Measurements from ENCODE around the gene NDUFB2. TPM values are rescaled to one million over a fixed set of nuclear protein-coding genes. Genes with fewer than 3 reads are reported as not detected.

NDUFB2 gene
- total and polyA plus RNA-seq, 2 donors (not counting 1 experiment from before 2014, with no cell fraction given), result 67.9 to 171 TPM

DNA sequence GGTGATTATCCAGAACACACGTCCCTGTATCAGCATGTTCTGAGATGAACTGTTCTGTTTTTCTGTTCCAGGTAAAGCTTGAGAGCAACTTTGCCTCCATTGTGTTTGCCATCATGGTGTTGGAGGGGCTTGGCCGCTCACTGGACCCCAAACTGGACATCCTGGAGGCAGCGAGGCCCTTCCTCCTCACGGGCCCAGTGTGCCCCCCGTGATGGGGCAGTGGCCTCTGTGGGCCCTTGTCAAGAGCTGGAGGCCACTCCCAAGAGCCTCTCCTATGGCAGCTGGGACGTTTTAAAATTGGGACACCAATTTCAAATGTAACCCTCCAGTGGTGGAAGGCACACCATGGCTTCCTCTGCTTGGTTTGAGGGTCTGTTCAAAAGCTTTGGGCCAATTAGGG is 1.9 kb upstream of the NDUFB2 start:
- Histone ChIP-seq H3K4me3 (ENCODE audit: control extremely low read depth in 1 of 5, extremely low read depth in 1 of 5, insufficient read depth in 1 of 5, low read depth in 2 of 5, low read length in 4 of 5) (no peak overlapping the region), H3K36me3 (replicated peaks in 1 of 2; ENCODE audit: control extremely low read depth in 1 of 2, control insufficient read depth in 1 of 2, extremely low read depth in 1 of 2, insufficient read depth in 2 of 2, low read length in 1 of 2) (peaks cover 0 to 9% of the 10 kb centered on the region in 2 experiments), H3K27ac (ENCODE audit: low read length in 2 of 2) (no peak overlapping the region), H4K20me1 (ENCODE audit: control insufficient read depth, insufficient read depth, low read length, poor library complexity, severe bottlenecking) (peaks cover 10% of the 10 kb centered on the region), H3K79me2 (ENCODE audit: control insufficient read depth, insufficient read depth, low read length) (peaks cover 33% of the 10 kb centered on the region), H2AFZ (ENCODE audit: insufficient read depth, low read depth, low read length, poor library complexity, severe bottlenecking) (no peak overlapping the region), H3K9me3 (ENCODE audit: control extremely low read depth in 1 of 3, control insufficient read depth in 2 of 3, insufficient read depth in 1 of 3, low read length in 2 of 3) (no peaks in the 10 kb centered on the region), H3K4me1 (ENCODE audit: control insufficient read depth in 2 of 2, insufficient read depth in 2 of 2, low read length in 2 of 2) (peaks cover 15 to 21% of the 10 kb centered on the region in 2 donors), H3K4me2 (replicated peaks; ENCODE audit: low read depth, low read length, poor library complexity, severe bottlenecking) (no peak overlapping the region), H3K27me3 (replicated peaks in 1 of 4; ENCODE audit: control extremely low read depth in 1 of 4, control insufficient read depth in 3 of 4, insufficient read depth in 4 of 4, low read length in 3 of 4) (no peaks in the 10 kb centered on the region), H3K9ac (ENCODE audit: low read length) (no peak overlapping the region)
- no peak overlapping the region for H3K27ac Mint-ChIP-seq
- intact Hi-C loops (cut with micrococcal nuclease), result no loop called here
- H3K9me3 Mint-ChIP-seq (ENCODE audit: insufficient read depth), result no peaks in the 10 kb centered on the region
- H3K27me3 Mint-ChIP-seq, result no peaks in the 10 kb centered on the region
- WGBS (ENCODE audit: insufficient coverage), result 98% methylated on average over 5 of the region's 6 CpGs
- ATAC-seq (ENCODE audit: low read depth), result no peak
- TF ChIP-seq, protein P1, sequence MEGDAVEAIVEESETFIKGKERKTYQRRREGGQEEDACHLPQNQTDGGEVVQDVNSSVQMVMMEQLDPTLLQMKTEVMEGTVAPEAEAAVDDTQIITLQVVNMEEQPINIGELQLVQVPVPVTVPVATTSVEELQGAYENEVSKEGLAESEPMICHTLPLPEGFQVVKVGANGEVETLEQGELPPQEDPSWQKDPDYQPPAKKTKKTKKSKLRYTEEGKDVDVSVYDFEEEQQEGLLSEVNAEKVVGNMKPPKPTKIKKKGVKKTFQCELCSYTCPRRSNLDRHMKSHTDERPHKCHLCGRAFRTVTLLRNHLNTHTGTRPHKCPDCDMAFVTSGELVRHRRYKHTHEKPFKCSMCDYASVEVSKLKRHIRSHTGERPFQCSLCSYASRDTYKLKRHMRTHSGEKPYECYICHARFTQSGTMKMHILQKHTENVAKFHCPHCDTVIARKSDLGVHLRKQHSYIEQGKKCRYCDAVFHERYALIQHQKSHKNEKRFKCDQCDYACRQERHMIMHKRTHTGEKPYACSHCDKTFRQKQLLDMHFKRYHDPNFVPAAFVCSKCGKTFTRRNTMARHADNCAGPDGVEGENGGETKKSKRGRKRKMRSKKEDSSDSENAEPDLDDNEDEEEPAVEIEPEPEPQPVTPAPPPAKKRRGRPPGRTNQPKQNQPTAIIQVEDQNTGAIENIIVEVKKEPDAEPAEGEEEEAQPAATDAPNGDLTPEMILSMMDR (IDR thresholded peaks at IDR 0.05), result no peak
- TF ChIP-seq EZH2 (IDR thresholded peaks at IDR 0.05; ENCODE audit: borderline replicate concordance, insufficient read depth, low read depth, low read length, poor library complexity, severe bottlenecking), result no peak
- ChIA-PET POLR2A (no interaction called here), CTCF (interaction anchor here (1.1 kb wide), 1 partner anchor 41 kb away, joined by 3 read pairs; no protein-coding TSS in a partner anchor)
- H3K4me3 Mint-ChIP-seq, result no peak overlapping the region
- peaks cover 32% of the 10 kb centered on the region for H3K4me1 Mint-ChIP-seq
- DNase-seq, result no peak

DNA sequence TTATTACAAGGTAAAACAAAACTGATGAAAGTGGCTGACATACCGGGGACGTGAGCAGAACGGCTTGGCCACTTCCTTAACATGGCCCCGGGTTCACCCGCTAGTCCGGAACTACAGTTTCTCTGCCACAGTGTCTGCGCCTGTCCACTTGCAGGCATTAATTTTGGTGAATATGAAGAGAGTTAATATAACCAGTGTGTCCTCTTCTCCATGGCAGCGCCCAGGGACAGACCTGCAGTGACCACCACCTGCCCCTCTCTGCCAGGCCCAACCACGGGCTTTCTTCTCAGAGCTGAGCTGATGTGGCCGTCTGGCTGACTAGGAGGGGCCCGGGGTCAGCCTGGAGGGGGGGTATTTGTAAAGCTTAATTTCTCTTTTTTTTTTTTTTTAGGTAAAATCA is 1.1 kb upstream of the NDUFB2 start:
- intact Hi-C loops (cut with micrococcal nuclease), result no loop called here
- no peak overlapping the region for H3K9ac ChIP-seq (ENCODE audit: low read length)
- DNase-seq (no peak), ATAC-seq (ENCODE audit: low read depth) (no peak)
- CTCF ChIA-PET, result interaction anchor here (1.1 to 1.8 kb wide), 2 partner anchors 20 to 42 kb away, joined by 3 to 8 read pairs; no protein-coding TSS in a partner anchor
- POLR2A ChIA-PET, result interaction anchor here (1.4 kb wide), 1 partner anchor 19 kb away, joined by 4 read pairs; no protein-coding TSS in a partner anchor
- H3K27ac Mint-ChIP-seq, result peak overlapping the region; percentile 26
- WGBS (ENCODE audit: insufficient coverage), result 97% methylated on average over 7 of the region's 11 CpGs
- no peak overlapping the region for H3K27ac ChIP-seq (ENCODE audit: low read length in 2 of 2)
- H3K4me1 Mint-ChIP-seq, result peaks cover 35% of the 10 kb centered on the region
- no peaks in the 10 kb centered on the region for H3K9me3 Mint-ChIP-seq (ENCODE audit: insufficient read depth)
- peaks cover 41% of the 10 kb centered on the region for H3K79me2 ChIP-seq (ENCODE audit: control insufficient read depth, insufficient read depth, low read length)
- H3K27me3 ChIP-seq (replicated peaks in 1 of 4; ENCODE audit: control extremely low read depth in 1 of 4, control insufficient read depth in 3 of 4, insufficient read depth in 4 of 4, low read length in 3 of 4), result no peaks in the 10 kb centered on the region
- TF ChIP-seq, protein P1 (IDR thresholded peaks at IDR 0.05), result no peak
- no peak for TF ChIP-seq EZH2 (IDR thresholded peaks at IDR 0.05; ENCODE audit: borderline replicate concordance, insufficient read depth, low read depth, low read length, poor library complexity, severe bottlenecking)
- H3K4me3 Mint-ChIP-seq, result no peak overlapping the region
- H4K20me1 ChIP-seq (ENCODE audit: control insufficient read depth, insufficient read depth, low read length, poor library complexity, severe bottlenecking), result peaks cover 10% of the 10 kb centered on the region
- peaks cover 0 to 8% of the 10 kb centered on the region in 2 experiments for H3K36me3 ChIP-seq (replicated peaks in 1 of 2; ENCODE audit: control extremely low read depth in 1 of 2, control insufficient read depth in 1 of 2, extremely low read depth in 1 of 2, insufficient read depth in 2 of 2, low read length in 1 of 2)
- no peak overlapping the region for H2AFZ ChIP-seq (ENCODE audit: insufficient read depth, low read depth, low read length, poor library complexity, severe bottlenecking)
- H3K27me3 Mint-ChIP-seq, result no peaks in the 10 kb centered on the region
- no peak overlapping the region for H3K4me3 ChIP-seq (ENCODE audit: control extremely low read depth in 1 of 5, extremely low read depth in 1 of 5, insufficient read depth in 1 of 5, low read depth in 2 of 5, low read length in 4 of 5)
- H3K4me1 ChIP-seq (ENCODE audit: control insufficient read depth in 2 of 2, insufficient read depth in 2 of 2, low read length in 2 of 2), result peaks cover 15 to 21% of the 10 kb centered on the region in 2 donors
- no peaks in the 10 kb centered on the region for H3K9me3 ChIP-seq (ENCODE audit: control extremely low read depth in 1 of 3, control insufficient read depth in 2 of 3, insufficient read depth in 1 of 3, low read length in 2 of 3)
- no peak overlapping the region for H3K4me2 ChIP-seq (replicated peaks; ENCODE audit: low read depth, low read length, poor library complexity, severe bottlenecking)
